LoVo (cell line): ENCODE results near the gene ACTL6A.

ENCODE experiments used
- DNase-seq: peaks from one replicate; pipeline ENCODE4 v3.0.0-alpha.2; 2016; ENCODE audit warnings: low spot score

The ACTL6A gene

GRCh38 chr3:179591313-179591712 lies 28.6 kb downstream of the ACTL6A start:
- DNase-seq = no peak

- no peak for DNase-seq
Observed at GRCh38 chr3:179599531-179599930, 36.8 kb downstream of the ACTL6A start.

- no peak for DNase-seq
Observed at GRCh38 chr3:179603321-179603720, 40.6 kb downstream of the ACTL6A start.

GRCh38 chr3:179603831-179604230 lies 41.1 kb downstream of the ACTL6A start:
- no peak for DNase-seq

- DNase-seq = peak; percentile 95
Observed at GRCh38 chr3:179604321-179605078, 41.8 kb downstream of the ACTL6A start, which contains the start of the genes MRPL47 and NDUFB5. MRPL47 (minus strand) TSS chr3:179604638; CDS start chr3:179604624, 14 bp downstream. NDUFB5 (plus strand) TSS chr3:179604794; CDS start chr3:179604816, 22 bp downstream.

GRCh38 chr3:179606534-179607085 lies 43.9 kb downstream of the ACTL6A start:
- DNase-seq = no peak

GRCh38 chr3:179608931-179609720 lies 46.4 kb downstream of the ACTL6A start:
- no peak for DNase-seq

- DNase-seq = no peak
Observed at GRCh38 chr3:179610066-179610465, 47.3 kb downstream of the ACTL6A start.

GRCh38 chr3:179613807-179614206 lies 51.1 kb downstream of the ACTL6A start:
- DNase-seq = no peak

GRCh38 chr3:179615458-179616173 lies 52.9 kb downstream of the ACTL6A start:
- no peak for DNase-seq

GRCh38 chr3:179622023-179622422 lies 59.3 kb downstream of the ACTL6A start:
- no peak for DNase-seq

GRCh38 chr3:179624451-179624850 lies 61.7 kb downstream of the ACTL6A start:
- no peak for DNase-seq

GRCh38 chr3:179630753-179631451 lies 68.2 kb downstream of the ACTL6A start:
- no peak for DNase-seq
